Measurements from ENCODE around the gene PERM1.

The PERM1 gene

DNA sequence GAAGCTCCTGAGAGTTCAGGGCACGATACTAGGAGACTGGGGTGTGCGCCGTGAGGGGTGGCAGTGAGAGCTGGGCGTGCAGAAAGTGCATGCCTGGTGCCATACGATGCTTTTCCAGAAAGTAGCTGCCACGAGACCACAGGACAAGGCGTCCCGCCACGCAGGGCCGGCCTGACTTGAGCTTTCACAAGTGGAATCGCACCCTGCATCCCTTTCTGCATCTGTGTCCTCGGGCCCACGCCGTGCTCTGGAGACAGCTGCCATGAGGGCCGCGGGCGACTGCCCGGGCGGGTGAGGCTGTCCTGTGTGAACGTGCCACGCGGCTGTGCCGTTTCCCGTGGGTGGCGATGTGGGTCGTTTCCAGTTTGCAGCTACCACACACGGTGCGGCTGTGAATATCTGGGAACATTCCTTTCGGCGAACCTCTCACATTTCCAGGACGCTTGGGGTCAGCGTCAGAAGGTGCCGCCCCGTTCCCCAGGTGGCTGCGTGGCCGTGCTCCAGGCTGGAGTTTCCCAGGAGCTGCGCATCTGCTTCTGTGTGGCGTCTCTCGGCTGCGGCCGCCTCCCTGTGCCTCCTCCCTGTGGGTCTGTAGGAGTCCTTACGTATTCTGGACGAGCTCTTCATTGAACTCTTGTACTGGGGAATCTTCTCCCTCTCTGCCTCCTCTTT lies 1.0 kb upstream of the PERM1 start:
- no peak for TF ChIP-seq CTCF (IDR thresholded peaks at IDR 0.05; ENCODE audit: low read length, missing control alignments)
- no peak for DNase-seq (ENCODE audit: low read depth)

DNA sequence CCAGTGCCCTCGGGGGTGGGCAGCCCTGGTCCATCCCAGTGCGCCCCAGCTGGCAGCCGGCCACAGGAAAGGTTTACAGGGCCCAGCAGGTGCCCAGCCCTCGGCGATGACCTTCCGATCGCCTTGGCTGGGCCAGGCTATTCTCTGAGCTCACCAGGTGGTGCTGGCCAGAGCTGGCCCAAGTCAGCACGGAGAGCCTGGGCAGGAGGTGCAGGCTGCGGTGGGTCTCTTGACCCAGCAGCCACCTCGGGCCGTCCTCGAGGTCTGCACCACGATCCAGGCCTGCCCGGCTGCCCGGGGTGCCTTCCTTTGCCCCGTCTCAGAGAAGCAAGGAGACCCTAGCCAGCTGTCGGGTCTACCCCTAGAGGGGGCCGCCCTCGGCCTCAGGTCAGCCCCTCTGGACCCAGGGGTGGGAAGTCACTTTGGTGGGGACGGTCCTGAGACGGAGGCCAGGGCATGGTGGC lies 370 bp downstream of the PERM1 start:
- TF ChIP-seq CTCF (IDR thresholded peaks at IDR 0.05; ENCODE audit: low read length, missing control alignments) = no peak
- no peak overlapping the region for H3K4me3 ChIP-seq (replicated peaks; ENCODE audit: low read depth, low read length)
- no peak for DNase-seq (ENCODE audit: low read depth)

More for the DNA sequence above, 1.0 kb upstream of the PERM1 start:
- no peak overlapping the region for H3K4me3 ChIP-seq (replicated peaks; ENCODE audit: low read depth, low read length)

DNA sequence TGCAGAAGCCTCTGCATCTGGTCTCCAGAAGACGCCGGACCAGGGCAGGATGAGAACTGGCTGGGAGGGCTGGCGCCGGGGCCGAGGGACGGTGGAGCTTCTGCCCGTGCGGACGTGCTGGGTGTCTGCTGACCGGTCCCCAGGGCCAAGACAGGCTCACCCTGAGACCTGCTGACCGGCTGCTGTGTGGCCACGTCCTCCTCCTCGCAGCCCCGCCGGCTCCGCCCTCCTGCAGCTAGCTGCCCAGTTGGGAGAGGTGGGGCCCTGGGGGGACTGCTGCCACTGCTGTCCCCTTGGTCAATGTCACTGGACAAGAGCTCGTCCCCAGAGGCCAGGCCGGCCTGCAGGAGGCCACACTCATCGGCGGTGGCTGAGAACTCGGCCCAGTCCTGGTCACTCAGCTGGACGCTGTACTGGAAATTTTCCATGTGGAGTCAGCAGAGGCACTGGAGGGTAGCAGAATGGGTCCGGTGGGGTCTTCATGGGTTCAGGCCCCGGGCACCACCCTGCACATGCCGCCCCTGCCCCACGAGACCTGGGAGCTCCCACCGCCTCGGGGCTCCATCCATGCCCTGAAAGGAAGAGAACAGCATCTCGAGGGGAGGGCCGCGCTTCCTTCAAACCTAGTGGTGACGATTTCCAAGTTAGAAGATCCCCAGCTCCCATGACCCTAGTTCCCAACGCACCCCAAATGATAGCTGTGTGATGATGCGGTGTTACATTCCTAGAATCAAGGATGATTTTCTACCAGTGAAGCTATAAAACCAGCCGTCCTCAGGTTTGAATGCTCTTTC lies 1.1 kb downstream of the PERM1 start:
- no peak for DNase-seq (ENCODE audit: low read depth)
- TF ChIP-seq CTCF (IDR thresholded peaks at IDR 0.05; ENCODE audit: low read length, missing control alignments) = no peak
- H3K4me3 ChIP-seq (replicated peaks; ENCODE audit: low read depth, low read length) = no peak overlapping the region

DNA sequence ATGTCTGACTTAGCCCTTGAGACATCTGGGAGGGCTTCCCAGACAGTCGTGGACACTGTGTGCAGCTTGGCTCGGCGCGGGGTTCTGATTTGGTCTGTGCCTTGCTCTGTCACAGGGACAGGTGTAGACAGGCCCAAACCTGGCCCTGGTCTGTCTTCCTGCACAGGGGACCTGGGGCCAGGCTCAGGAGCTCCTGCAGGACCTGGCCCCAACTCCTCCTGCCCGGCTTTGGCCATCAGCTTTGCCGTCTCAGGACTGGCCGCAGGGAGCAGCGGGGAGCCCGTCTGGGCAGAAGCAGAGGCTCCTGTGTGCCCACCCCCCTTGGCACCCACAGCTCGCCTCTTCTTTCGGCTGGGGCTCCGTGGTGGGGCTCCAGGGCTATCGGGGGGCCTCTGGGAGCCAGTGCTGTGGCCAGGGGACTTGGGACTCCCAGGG lies 1.7 kb downstream of the PERM1 start:
- TF ChIP-seq CTCF (IDR thresholded peaks at IDR 0.05; ENCODE audit: low read length, missing control alignments) = no peak
- DNase-seq (ENCODE audit: low read depth) = no peak
- H3K4me3 ChIP-seq (replicated peaks; ENCODE audit: low read depth, low read length) = no peak overlapping the region

GRCh38 chr1:979744-980072 lies 2.2 kb downstream of the PERM1 start:
- no peak for TF ChIP-seq CTCF (IDR thresholded peaks at IDR 0.05; ENCODE audit: low read length, missing control alignments)
- DNase-seq (ENCODE audit: low read depth) = no peak
- H3K4me3 ChIP-seq (replicated peaks; ENCODE audit: low read depth, low read length) = no peak overlapping the region

DNA sequence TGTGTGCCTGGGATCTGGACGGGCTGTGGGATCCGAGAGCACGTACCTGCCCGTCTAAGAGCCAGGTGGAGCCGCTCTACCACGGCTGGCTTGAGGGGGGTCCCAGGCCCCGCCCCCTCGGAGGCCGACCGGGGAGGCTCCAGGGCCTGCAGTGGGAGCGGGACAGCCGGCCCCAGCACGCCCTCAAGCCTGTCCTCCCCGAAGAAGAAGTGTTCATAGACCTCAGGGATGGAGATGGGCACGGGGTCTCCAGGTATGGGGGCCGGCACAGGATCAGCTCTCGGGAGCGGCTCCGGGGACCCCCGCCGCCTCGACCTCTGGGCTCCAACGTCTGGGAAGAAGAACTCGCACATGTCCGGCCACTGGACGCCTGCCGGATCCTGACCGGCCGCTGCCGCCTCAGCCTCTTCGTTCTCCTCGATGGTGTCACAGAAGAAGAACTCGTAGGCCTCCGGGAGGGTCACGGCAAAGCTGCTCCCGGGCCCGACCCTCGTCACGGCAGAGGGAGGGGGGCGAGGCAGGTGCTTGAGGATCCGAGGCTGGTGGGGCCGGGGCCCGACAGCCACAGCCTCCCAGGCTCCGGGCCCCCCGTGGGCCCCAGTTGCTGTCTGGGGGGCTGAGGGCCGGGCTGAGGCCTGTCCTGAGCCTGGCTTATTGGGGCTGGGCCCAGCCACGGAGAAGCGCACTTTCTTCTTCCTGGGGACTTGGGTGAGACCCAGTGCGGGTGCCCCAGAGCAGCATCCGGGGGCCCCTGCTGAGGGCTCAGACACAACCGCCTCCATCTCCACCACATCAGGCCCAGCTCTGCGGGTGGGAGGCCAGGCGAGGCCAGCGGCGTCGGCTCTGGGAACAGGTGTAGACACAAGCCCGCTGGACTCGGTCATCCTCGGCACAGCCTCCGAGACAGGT lies 2.8 kb downstream of the PERM1 start:
- no peak for DNase-seq (ENCODE audit: low read depth)
- no peak overlapping the region for H3K4me3 ChIP-seq (replicated peaks; ENCODE audit: low read depth, low read length)
- no peak for TF ChIP-seq CTCF (IDR thresholded peaks at IDR 0.05; ENCODE audit: low read length, missing control alignments)

Measured in fibroblast of pulmonary artery (primary cell).